HepG2 (cell line): Measurements from ENCODE around the gene PSMD3. TPM values are rescaled to one million over a fixed set of nuclear protein-coding genes. Genes with fewer than 3 reads are reported as not detected.
A peak's percentile ranks its signal among the peaks of the same experiment; 100 is the strongest.

Experiments used
- ADNP ChIP-seq: sonication (generic); formaldehyde crosslinking; IDR thresholded peaks from 2 replicates; pipeline ENCODE4 v1.4.0; 2020; ENCODE audit warnings: missing genetic modification reagents
- AGO1 ChIP-seq: fragments of 200-400 bp; formaldehyde crosslinking; IDR thresholded peaks from 2 replicates; pipeline ENCODE4 v1.6.1; 2017; ENCODE audit warnings: mild to moderate bottlenecking, low read depth, low read length, moderate library complexity; ENCODE audit not compliant: poor library complexity, severe bottlenecking
- CENPBD1 ChIP-seq: sonication (generic); formaldehyde crosslinking; IDR thresholded peaks from 2 replicates; pipeline ENCODE4 v1.8.0; 2022; ENCODE audit warnings: missing genetic modification reagents, low read depth, mild to moderate bottlenecking, borderline replicate concordance
- ETV6 ChIP-seq: sonication (generic); formaldehyde crosslinking; conservative IDR thresholded peaks from 2 replicates; pipeline ENCODE4 v1.4.0; 2020; ENCODE audit warnings: missing genetic modification reagents
- NCOA2 ChIP-seq: sonication (generic); formaldehyde crosslinking; IDR thresholded peaks from 2 replicates; pipeline ENCODE4 v1.8.0; 2022; ENCODE audit warnings: inconsistent platforms
- RNF219 ChIP-seq: sonication (generic); formaldehyde crosslinking; IDR thresholded peaks from 2 replicates; pipeline ENCODE4 v1.5.0; 2020; ENCODE audit warnings: mild to moderate bottlenecking, missing genetic modification reagents
- SNRNP70 ChIP-seq: fragments of 200-400 bp; formaldehyde crosslinking; IDR thresholded peaks from 2 replicates; pipeline ENCODE4 v1.6.1; 2017; ENCODE audit warnings: mild to moderate bottlenecking, low read depth, low read length, moderate library complexity
- SP140L ChIP-seq: sonication (generic); formaldehyde crosslinking; IDR thresholded peaks from 2 replicates; pipeline ENCODE4 v1.4.0; 2020; ENCODE audit warnings: missing genetic modification reagents, borderline replicate concordance
- THAP11 ChIP-seq: IDR thresholded peaks from 2 replicates; pipeline ENCODE4 v1.6.1; 2016; ENCODE audit warnings: missing biosample characterization, missing genetic modification reagents
- WIZ ChIP-seq: sonication (generic); formaldehyde crosslinking; IDR thresholded peaks from 2 replicates; pipeline ENCODE4 v1.5.1; 2020; ENCODE audit warnings: mild to moderate bottlenecking, missing genetic modification reagents
- ZFP62 ChIP-seq: sonication (generic); formaldehyde crosslinking; IDR thresholded peaks from 2 replicates; pipeline ENCODE4 v1.4.0; 2020; ENCODE audit warnings: missing genetic modification reagents
- ZNF124 ChIP-seq: sonication (generic); formaldehyde crosslinking; IDR thresholded peaks from 2 replicates; pipeline ENCODE4 v1.4.0; 2020; ENCODE audit warnings: missing genetic modification reagents
- ZNF225 ChIP-seq: sonication (generic); formaldehyde crosslinking; IDR thresholded peaks from 2 replicates; pipeline ENCODE4 v1.4.0; 2020; ENCODE audit warnings: mild to moderate bottlenecking, missing genetic modification reagents
- ZNF333 ChIP-seq: sonication (generic); formaldehyde crosslinking; IDR thresholded peaks from 2 replicates; pipeline ENCODE4 v1.4.0; 2020; ENCODE audit warnings: mild to moderate bottlenecking, missing genetic modification reagents, borderline replicate concordance
- ZNF350 ChIP-seq: sonication (generic); formaldehyde crosslinking; IDR thresholded peaks from 2 replicates; pipeline ENCODE4 v1.4.0; 2020; ENCODE audit warnings: mild to moderate bottlenecking, low read depth, missing genetic modification reagents, borderline replicate concordance
- ZNF550 ChIP-seq: sonication (generic); formaldehyde crosslinking; IDR thresholded peaks from 2 replicates; pipeline ENCODE4 v1.4.0; 2020; ENCODE audit warnings: mild to moderate bottlenecking, missing genetic modification reagents, borderline replicate concordance
- ZNF644 ChIP-seq: IDR thresholded peaks from 2 replicates; pipeline ENCODE4 v1.6.1; 2016; ENCODE audit warnings: low read depth
- polyA plus RNA-seq, 8 experiments: library from polyadenylated mRNA; depleted of rRNA in 3 of 8; stranded (reverse) in 7 of 8; unstranded in 1 of 8; fragments of >200 nt; fragmentation: Illumina TruSeq in 4 of 8; extraction: Trizol in 4 of 8; gene quantifications; 2 replicates each; pipeline versions ENCODE4 v1.2.1 to v1.2.3, GENCODE V29; 2011 to 2016; ENCODE audit warnings: low read depth in 4 of 8, missing spikeins in 1 of 8, mixed read lengths in 1 of 8; ENCODE audit not compliant: insufficient read depth in 1 of 8
- total RNA-seq, 5 experiments: library from RNA; depleted of rRNA; stranded (reverse); fragments of >200 nt; fragmentation: Illumina TruSeq; extraction: Trizol; gene quantifications; 2 replicates each; pipeline ENCODE4 v1.2.3, GENCODE V29; 2016; ENCODE audit warnings: low read depth in 1 of 5
- TF ChIP-seq, protein P1 (sequence below): IDR thresholded peaks from 2 replicates; pipeline ENCODE4 v1.6.1; 2016; ENCODE audit warnings: low read depth, control low read depth
- TF ChIP-seq, protein P2 (sequence below): sonication (generic); formaldehyde crosslinking; IDR thresholded peaks from 2 replicates; pipeline ENCODE4 v1.4.0; 2020; ENCODE audit warnings: missing genetic modification reagents, borderline replicate concordance
- TF ChIP-seq, protein P3 (sequence below): sonication (generic); formaldehyde crosslinking; IDR thresholded peaks from 2 replicates; pipeline ENCODE4 v1.5.1; 2020; ENCODE audit warnings: missing genetic modification reagents, mild to moderate bottlenecking, borderline replicate concordance

The PSMD3 gene
- total and polyA plus RNA-seq, 2 of the 13 experiments (the other 11 are each of a cell fraction or from before 2014, with no cell fraction given), result 97.4 to 146 TPM

DNA sequence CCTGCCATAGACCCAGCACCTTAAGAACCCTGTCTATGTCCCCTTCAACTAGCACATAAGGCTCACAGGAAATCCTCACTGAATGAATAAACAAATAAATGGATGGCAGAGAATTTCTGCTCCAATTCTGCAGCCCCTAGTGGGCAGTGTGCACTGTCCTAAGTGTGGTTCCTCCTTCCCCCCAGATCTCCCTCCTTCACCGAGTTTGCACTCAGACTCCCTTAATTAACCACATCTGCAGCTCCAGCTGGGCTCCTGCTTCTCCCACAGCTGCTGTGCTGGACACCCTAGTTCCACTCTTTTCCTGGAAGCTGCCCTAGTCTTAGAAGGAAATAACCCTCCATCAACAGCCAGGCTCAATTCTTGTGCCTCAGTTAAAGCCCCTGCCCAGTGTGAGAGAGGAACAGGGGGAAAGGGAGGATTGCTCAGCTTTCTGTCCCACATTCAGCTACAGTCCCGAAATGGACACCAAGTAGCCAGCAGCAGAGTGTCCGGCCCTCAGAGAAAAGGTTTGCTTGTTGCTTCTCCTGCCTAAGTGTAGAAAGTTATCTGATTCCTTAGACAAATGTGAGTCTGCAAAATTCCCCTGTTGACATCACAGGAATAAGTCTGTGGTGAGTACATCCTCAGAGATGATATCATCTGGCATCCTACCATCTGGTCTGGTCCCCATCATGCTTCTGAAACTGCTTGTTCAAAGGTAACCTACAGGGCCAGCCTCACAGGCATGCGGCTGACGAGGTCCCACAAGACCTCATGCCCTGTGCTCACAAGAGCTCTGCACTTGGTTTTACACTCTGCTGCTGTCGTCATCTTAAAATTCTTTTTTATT is 40.8 kb upstream of the PSMD3 start (continued):
- TF ChIP-seq, protein P1, sequence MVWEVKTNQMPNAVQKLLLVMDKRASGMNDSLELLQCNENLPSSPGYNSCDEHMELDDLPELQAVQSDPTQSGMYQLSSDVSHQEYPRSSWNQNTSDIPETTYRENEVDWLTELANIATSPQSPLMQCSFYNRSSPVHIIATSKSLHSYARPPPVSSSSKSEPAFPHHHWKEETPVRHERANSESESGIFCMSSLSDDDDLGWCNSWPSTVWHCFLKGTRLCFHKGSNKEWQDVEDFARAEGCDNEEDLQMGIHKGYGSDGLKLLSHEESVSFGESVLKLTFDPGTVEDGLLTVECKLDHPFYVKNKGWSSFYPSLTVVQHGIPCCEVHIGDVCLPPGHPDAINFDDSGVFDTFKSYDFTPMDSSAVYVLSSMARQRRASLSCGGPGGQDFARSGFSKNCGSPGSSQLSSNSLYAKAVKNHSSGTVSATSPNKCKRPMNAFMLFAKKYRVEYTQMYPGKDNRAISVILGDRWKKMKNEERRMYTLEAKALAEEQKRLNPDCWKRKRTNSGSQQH (CRISPR knock-in tag), result 0 out of 2 replicates have a peak, but pooled peaks have one; percentile 37
- TF ChIP-seq SNRNP70 (no peak), ZNF644 (CRISPR knock-in tag) (no peak), SP140L (no peak), ZNF350 (CRISPR knock-in tag) (no peak), CENPBD1 (CRISPR knock-in tag) (no peak), ZNF124 (CRISPR knock-in tag) (no peak), ZNF550 (CRISPR knock-in tag) (no peak), THAP11 (CRISPR knock-in tag) (no peak), NCOA2 (CRISPR knock-in tag) (0 out of 2 replicates have a peak, but pooled peaks have one; percentile 37), ZNF333 (CRISPR knock-in tag) (no peak), ETV6 (CRISPR knock-in tag) (no peak), ADNP (CRISPR knock-in tag) (no peak), RNF219 (CRISPR knock-in tag) (no peak), ZNF225 (CRISPR knock-in tag) (no peak), WIZ (no peak), ZFP62 (CRISPR knock-in tag) (no peak), AGO1 (no peak)
- TF ChIP-seq, protein P2, sequence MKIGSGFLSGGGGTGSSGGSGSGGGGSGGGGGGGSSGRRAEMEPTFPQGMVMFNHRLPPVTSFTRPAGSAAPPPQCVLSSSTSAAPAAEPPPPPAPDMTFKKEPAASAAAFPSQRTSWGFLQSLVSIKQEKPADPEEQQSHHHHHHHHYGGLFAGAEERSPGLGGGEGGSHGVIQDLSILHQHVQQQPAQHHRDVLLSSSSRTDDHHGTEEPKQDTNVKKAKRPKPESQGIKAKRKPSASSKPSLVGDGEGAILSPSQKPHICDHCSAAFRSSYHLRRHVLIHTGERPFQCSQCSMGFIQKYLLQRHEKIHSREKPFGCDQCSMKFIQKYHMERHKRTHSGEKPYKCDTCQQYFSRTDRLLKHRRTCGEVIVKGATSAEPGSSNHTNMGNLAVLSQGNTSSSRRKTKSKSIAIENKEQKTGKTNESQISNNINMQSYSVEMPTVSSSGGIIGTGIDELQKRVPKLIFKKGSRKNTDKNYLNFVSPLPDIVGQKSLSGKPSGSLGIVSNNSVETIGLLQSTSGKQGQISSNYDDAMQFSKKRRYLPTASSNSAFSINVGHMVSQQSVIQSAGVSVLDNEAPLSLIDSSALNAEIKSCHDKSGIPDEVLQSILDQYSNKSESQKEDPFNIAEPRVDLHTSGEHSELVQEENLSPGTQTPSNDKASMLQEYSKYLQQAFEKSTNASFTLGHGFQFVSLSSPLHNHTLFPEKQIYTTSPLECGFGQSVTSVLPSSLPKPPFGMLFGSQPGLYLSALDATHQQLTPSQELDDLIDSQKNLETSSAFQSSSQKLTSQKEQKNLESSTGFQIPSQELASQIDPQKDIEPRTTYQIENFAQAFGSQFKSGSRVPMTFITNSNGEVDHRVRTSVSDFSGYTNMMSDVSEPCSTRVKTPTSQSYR (CRISPR knock-in tag), result no peak
- TF ChIP-seq, protein P3, sequence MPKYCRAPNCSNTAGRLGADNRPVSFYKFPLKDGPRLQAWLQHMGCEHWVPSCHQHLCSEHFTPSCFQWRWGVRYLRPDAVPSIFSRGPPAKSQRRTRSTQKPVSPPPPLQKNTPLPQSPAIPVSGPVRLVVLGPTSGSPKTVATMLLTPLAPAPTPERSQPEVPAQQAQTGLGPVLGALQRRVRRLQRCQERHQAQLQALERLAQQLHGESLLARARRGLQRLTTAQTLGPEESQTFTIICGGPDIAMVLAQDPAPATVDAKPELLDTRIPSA (CRISPR knock-in tag), result no peak
